RCC 7860 (cell line): ENCODE measurements around the gene SRRM4.
"Not testable (repeated sequence)": the region's sequence is repeated elsewhere in the genome, so short reads cannot be mapped to it uniquely, and the experiment has no call there.

ENCODE experiments used
- DNase-seq: peaks from one replicate; pipeline ENCODE4 v3.0.0-alpha.2; 2015; ENCODE audit warnings: low spot score
- FAIRE-seq: peaks from 2 replicates; lab custom pipeline; 2012; peaks lifted over from hg19 to GRCh38; lab: Jason Lieb, UNC

Gene SRRM4

DNA sequence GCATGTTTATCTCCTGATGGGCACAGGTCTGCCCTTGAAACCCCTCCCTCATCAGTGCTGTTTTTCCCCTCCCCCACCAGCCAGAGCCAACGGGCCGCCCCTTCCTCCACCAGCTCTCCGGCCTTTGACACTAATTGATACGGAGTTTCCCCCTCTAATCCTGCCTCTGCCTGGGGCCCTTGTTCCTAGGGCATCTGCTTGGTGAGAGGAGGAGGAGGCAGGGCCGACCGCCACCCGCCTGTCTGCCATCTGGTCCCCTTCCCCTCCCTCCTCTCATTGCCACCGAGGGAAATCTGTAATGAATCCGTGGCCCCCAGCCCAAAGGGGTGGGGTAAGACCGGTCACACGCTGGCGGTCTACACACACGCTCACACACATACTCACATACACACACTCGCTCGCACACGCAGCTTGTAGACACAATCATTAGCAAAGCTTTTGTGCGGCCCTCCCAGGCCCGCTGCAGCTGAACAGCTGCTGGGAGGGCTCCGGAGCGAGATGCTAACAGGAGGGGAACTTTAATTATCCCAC lies 27.4 kb downstream of the SRRM4 start:
- FAIRE-seq (no peak), DNase-seq (no peak)

DNA sequence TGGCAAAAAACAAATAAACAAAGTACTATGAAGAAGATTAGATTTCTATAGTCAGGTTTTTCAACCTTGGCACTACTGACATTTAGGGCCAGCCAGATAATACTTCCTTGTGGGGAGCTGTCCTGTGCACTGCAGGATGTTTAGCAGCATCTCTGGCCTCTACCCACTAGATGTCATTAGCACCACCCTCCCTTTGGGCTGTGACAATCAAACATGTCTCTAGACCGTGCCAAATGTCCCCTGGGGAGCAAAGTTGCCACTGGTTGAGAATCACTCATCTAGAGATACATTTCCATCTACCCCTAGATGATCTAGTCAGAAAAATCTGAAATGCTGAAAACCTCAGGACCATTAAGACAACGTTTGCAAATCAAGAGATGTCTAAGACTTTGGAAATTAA lies 29.9 kb downstream of the SRRM4 start:
- FAIRE-seq (no peak), DNase-seq (no peak)

DNA sequence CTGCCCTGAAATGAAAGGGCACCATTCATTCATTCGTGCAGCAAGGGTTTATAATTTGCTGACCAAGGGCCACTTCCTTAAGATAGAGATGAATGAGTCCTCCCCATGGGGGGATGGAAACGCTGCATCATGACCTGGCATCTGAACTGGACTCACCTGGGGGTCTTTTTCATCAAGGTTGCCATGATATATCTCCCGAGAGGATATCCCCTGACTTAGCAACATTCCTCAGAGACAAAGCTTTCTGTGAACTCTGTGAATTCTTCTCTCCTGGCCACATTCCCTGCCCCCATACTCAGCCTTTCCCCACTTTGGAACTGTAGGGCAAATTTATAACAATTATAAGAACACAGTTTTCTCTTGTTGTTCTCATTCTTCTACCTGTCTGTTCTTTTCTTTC lies 30.8 kb downstream of the SRRM4 start:
- no peak for FAIRE-seq
- DNase-seq = no peak

DNA sequence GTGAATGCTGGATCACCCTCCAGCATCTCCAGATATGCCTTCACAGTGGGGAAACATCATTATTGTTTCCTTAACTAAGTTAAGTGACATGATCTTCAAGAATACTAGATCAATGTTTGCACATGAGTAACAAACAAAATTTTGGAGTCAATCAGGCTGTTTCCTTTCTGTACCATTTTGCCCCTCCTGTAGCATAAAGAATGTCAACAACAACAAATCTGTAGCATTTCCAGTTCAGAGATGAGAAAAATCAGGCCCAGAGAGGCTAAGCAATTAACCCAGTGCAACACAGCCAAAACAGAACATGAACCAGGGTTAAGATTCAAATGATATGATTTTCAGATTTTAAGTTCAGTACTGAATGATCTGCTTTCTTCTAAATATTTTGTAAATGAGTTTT lies 31.7 kb downstream of the SRRM4 start:
- FAIRE-seq = no peak
- DNase-seq = no peak

DNA sequence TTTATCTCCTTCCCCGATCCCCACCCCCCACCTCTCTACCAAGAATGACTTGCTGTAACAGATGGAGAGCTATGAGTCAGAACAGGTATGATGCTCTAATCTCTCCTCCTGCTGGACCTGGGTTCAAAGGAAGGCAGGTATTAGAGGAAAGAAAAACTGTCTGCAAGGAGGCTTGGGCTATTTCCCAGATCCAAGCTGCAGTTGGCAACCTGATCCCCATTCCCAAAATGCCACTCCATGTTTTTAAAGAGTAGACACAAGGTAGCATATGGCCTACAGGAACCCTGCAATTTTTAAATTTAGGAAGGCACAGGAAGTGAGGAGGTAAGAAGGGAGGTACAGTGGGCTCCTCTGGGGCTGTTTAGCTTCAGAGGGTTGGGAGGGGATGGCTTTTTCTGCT lies 33.0 kb downstream of the SRRM4 start:
- no peak for DNase-seq
- FAIRE-seq = no peak

DNA sequence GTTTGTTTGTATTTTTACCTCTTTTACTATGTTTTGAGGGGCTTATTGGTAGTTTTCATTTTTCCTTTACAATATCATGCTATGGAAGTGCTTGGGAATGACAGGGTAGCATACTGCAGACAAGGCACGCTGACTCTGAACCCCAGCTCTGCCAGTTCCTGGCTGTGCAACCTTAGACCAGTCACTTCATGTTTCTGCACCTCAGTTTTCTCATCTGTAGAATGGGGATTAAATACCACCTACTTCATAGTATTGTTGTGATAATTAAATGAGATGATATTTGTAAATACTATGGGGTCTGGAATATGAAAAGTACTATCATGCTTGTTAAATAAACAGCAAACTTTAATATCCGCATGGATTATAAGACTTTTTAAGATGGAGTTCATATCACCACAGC lies 35.4 kb downstream of the SRRM4 start:
- DNase-seq (no peak), FAIRE-seq (no peak)

DNA sequence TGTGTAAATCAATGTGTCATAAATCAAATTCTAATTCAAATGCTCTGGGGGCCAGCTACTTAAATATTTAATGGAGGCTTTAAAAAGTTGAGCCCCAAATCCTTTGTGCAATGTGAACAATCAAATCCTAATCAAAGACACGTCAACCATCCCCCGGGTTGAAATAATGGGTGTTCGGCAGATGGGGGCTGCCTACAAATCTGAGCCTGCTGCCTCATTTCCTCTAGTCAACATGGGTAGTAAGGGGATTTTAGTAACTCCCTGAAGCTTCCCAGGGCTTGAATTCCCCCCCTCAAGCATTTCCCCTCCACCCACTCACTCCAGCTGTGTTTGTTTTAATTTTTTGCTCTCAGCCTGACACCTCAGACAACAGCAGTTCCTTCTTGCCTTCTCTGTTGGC lies 37.8 kb downstream of the SRRM4 start:
- DNase-seq = no peak
- FAIRE-seq = no peak

DNA sequence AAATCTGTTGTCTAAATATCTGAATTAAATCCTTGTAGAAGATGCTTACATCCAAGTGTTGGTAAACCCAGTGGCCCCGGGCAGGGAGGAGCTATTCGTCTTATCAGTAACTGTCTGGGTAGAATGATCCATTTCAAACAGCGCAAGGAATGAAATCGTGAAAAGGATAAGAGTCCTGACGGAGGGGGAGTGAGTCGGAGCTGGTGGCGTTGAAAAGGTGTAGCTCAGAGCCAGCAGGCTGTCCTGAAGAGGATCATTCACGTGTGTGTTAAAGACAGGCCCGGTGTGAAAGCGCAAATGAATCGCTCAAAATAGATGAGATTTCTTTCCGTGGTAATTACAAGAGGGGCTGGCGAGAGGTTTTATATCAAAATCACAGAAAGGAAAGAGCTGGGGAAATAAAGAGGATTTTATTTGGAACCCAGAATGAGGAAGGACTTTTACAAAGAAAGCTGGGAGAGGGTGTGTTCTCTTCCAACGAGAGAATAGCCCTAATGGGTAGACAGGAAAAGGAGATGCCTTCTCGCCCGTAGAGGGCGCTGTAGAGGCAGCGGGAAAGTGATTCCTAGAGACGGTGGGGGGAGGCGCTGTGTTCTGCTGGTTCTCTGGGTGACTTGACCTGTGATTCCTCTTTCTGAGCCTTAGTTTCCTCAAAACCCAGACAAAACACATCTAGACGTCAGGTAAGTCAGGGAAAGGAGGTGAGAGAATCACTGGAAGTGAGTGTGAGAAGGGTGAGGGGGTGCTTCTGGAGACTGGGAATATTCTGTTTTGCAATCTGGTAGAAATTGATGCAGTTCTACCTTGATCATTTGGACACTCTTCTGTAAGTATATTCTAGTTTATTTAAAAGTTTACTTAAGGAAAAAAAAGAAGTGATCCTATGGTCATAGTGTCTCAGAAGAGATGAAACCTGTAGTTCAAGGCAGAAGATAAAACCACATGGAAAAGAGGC lies 39.3 kb downstream of the SRRM4 start:
- DNase-seq (no peak), FAIRE-seq (no peak)

DNA sequence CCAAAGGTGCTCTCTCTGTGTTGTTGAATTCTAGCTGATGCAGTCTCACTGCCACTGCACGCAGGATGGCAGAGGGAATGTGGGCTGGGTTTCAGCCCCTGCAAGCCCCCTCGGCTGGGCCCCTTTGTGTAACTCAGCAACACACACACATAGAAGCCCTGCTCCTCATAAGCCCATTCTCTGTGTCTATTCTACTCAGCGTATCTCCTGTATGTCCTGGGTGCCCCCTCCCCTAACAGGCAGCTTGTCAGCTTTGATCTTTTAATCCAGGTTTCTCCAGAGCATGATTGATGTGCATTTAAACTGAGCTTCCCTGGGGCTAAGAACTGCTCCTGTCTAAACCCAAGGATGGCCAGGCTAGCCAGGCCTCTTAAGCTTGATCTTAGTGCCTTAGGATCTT lies 43.0 kb downstream of the SRRM4 start:
- FAIRE-seq (no peak), DNase-seq (no peak)

DNA sequence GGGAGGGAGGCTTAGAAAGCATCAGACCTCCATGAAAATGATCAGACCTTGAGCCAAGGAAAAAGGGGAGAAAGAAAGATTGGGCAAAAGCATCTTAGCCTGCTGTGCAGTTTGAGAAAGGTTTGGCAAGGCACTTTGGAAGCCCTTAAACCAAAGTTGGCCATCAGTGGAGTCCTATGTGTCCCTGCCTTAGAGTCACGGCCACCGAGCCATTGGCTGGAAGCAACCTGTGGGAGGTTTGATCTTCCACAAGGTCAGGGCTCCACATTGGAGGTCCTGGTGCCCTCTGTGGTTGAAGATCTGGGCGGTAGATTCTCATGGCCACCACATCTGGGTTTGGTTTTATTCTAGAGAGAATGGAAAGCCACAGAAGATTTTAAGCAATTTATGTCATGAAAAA lies 44.4 kb downstream of the SRRM4 start:
- no peak for DNase-seq
- no peak for FAIRE-seq

DNA sequence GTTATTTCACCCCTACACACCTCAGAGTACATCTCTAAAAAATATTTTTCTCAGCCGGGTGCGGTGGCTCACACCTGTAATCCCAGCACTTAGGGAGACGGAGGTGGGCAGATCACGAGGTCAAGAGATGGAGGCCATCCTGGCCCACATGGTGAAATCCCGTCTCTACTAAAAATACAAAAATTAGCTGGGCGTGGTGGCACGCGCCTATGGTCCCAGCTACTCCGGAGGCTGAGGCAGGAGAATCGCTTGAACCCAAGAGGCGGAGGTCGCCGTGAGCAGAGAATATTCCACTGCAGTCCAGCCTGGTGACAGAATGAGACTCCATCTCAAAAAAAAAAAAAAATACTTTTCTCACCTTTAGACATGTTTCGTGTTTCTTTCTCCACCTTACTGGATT lies 52.0 kb downstream of the SRRM4 start:
- DNase-seq, FAIRE-seq: not testable (repeated sequence)

DNA sequence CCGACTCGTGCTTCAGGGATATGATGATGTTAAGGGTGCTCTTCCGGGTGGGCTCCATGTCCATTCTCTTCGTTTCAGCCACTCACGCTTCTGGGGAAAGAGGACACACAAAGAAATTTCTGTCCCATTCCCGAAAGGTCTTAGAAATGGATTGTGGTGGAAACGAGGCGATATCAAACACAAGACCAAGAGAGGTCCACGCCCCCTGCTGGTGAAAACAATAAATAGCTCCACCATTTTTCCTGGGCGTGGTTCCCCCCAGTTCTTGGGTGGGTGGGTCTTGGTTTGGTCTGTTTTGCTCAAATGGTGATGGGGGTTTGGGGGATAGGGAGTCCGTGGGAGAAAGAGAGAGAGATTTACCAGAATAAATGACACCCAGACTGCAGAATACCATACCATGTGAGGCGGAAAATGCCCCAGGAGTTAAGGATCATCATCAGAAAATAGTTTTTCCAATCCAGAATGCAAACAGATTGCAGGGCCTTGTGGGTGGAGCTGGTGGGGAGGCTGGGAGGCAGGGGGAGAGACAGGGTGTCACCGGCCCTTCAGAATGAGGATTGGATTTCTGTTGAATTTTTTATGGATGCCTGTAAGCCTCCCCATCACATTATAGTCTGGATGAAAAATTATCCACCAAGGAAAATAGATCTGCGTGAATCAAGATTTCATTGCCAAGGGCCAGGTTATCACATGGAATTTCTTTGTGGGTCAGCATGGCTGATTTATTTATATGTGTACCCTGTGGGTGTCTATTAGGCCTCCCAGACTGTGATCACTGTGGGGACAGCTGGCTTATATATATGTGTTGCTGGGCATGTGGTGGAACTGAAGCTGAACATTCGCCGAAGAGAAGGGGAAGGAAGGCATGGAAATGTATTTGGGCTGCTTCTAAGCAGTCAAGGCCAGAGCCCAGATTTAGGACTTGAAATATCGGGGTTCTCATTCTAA lies 55.8 kb downstream of the SRRM4 start:
- DNase-seq = no peak
- FAIRE-seq = no peak

DNA sequence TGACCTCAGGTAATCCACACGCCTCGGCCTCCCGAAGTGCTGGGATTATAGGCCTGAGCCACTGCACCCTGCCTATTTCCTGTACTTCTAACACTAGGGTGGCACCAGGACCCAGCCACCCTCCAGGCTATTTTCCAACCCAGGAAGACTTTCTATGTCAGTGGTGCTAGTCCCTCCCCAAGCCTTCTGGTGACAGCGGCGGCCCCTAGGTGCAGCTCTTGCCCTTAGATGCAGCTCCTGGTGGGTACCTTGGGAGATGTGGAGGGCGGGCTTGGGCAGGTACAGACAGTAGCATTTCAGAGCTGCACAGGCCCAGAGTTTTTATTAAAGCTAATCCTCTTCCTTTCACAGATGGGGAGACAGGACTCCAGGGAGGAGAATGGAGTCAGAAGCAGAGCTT lies 62.8 kb downstream of the SRRM4 start:
- DNase-seq (no peak), FAIRE-seq (no peak)

DNA sequence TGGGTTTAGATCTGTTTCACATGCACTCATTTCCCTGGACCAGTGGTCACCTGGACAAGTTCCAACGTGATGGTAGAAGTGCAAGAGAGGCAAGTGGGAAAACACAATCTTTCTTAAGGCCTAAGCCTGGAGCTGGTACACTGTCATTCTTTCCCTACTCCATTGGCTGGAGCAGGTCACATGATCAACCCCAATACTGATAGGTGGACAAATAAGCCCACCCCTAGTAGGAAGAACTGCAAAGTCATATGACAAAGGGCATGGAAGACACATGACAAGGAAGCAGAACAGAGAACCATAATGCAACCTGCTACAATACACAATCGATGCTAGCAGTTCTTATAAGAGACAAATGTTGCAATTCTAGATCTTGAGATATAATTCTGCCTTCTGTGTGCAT lies 66.3 kb downstream of the SRRM4 start:
- DNase-seq (no peak), FAIRE-seq (no peak)

DNA sequence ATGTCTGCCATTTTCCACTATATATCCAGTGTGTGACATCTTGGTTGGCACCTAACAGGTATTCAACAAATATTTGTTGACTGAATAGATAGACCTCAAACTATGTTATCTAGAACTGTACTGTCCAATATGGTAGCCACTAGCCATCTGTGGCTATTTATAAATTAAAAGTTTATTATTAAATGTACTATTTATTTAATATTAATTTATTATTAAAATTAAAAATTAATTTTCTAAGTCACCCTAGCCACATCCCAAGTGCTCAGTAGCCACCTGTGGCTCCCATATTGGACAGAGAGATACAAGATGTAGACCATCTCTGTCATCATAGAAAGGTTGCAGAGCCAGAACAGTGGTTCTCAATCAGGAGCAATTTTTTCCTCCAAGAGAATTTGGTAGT lies 69.3 kb downstream of the SRRM4 start:
- DNase-seq (no peak), FAIRE-seq (no peak)

DNA sequence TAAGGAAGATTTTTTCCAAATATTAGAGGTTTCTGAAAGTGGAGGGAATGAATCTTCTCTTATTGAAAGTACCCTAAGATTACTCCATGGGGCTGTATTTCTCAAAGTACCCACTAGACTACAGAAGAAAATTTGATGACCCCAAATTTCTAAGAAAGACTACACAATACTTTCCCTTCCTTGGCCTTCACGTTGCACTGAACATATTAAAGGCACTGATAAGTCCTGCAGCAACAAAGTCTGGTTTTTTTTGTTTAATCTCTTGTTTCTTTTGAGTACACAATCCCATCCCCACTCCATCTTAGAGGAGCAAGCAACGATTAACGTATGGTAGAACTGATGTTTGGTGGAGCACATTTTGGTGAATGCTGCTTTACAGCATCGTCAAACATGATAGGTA lies 70.1 kb downstream of the SRRM4 start:
- FAIRE-seq (no peak), DNase-seq (no peak)

DNA sequence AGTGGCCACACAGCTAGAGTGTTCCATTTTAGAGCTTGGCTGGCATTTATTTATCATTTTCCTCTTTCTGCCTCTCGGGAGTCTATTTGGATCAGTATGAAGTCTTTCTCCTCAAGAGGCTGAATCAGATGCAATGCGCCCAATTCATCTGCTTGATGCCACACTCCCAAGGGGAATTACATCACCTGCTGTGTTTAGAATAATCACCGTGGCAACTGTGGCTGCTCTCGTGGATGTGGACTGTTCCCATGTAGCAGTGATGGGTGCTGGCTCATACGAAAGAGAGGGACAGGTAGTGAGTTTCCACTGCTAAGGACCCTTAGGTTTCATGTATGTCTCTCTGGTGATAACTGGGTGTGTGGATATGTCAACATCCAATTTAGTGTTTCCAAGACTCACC lies 70.7 kb downstream of the SRRM4 start:
- FAIRE-seq = no peak
- DNase-seq = no peak

DNA sequence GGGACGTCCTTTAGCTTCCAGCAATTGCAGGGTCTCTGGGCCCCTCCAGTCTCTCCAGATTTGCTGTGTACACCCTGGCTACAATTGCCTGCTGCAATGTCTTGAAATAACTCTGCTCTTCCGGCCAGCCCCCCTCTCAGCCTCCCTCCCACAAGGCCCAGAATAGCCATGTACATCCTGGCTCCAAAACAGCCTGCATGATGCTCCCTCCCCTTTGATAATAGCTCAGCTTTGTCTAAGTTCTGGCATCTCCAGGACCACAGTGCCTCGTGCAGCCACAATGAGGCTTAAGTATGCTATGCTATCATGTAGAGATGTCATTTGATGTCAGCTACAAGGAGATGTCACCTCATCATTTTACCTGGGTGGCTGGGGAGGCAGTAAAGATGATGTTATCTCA lies 74.6 kb downstream of the SRRM4 start:
- DNase-seq (no peak), FAIRE-seq (no peak)

DNA sequence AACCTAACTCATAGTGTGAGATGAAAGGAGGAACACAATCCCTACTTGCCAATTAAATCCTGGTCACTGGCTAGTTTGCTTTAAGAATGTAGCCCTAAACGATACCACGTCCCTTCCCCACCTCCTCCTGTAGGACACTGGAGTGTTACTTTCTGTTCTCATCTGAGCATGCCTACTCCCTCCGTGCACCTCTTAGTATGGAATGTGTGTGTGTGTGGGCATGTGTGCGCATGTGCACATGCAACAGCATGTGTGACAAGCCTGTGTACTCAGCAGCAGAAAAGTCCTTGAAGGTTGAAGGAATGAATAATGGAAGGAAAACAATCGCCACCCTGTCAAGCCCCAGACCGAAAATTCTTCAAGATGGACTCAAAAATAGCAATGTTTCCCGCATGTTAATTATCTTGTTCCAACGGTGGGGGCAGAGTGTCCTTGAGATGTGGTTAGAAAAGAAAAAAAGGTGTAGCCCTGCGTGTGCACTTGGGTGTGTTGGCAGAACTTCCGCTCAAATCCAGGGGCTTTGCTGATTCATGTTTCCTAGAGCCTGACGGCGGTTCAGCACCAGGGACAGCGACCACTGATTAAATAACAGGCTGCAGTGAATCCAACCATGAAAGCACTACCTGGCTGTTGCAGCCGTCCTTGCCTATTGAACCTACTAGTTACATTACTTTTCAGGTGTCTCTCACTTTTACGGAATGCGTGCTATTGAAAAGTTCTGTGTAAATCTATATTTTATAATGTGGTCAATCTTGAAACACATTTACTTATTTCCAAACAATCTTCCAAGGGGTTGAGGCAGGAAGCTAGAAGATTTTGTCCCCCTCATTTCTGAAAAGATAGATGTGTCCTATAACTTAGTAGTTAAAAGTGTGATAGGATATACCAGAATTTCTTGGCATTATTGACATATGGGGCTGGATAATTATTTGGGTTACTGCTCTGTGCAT lies 79.8 kb downstream of the SRRM4 start:
- no peak for FAIRE-seq
- DNase-seq = peak; percentile 24

DNA sequence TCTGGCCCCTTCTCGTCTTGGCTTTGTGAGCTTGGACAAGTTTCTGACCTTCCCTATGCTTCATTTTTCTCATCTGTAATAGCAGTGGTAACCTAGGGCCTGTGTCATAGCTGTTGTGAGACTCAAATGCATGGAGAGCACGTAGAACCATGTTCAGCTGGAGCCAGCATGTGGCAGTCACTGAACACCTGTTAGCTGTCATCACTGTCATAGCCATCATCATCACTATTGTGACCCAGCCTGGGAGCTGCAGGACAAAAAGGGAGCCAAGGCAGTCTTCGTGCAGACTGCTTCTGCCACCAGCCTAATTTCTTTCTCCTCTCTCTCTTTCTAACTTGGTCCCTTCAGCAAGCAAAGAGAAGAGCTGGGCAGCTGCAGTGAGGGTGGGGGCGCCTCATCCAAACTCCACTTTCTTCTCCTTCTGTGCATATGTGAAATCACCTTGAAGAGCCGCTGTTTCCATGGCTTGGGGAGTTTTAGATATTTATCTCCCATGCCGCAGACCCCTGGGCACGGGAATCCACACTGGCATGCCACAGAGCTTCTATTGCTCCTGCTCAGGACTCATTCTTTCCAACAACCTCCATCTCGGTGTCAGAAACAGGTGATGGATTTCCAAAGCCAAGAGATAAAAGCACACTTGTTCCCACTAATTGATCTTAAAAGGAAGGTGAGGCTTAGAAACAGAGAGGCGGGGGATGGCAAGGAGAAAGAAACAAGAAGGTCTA lies 87.0 kb downstream of the SRRM4 start:
- no peak for DNase-seq
- no peak for FAIRE-seq
